Measurements from ENCODE around the gene LEKR1. TPM values are rescaled to one million over a fixed set of nuclear protein-coding genes. Genes with fewer than 3 reads are reported as not detected.

The LEKR1 gene
- total RNA-seq, 1 experiment from 2014 or later: 0.37 TPM

GRCh38 chr3:156978481-156978961 is 152.4 kb downstream of the LEKR1 start:
- no peak for DNase-seq (ENCODE audit: low spot score)

DNA sequence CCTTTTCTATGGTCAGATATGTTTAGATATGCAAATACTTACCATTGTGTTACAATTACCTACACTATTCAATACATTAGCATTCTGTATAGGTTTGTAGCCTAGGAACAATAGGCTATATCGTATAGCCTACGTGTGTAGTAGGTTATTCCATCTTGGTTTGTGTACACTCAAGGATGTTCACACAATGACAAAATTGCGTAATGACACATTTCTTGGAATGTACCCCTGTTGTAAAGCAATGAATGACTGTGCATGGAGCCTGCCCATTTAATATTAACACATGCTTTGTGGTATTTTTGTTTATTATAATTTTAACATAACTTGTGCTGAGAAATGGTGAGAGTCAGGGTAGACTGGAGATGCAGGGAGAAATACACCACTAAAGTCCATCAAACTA is 154.9 kb downstream of the LEKR1 start:
- DNase-seq (ENCODE audit: low spot score): no peak

- DNase-seq (ENCODE audit: low spot score): no peak
Observed at GRCh38 chr3:156983559-156983958, 157.4 kb downstream of the LEKR1 start.

- DNase-seq (ENCODE audit: low spot score): no peak
Observed at GRCh38 chr3:156985711-156986110, 159.6 kb downstream of the LEKR1 start.

GRCh38 chr3:156987946-156988345 is 161.8 kb downstream of the LEKR1 start:
- DNase-seq (ENCODE audit: low spot score): no peak

DNA sequence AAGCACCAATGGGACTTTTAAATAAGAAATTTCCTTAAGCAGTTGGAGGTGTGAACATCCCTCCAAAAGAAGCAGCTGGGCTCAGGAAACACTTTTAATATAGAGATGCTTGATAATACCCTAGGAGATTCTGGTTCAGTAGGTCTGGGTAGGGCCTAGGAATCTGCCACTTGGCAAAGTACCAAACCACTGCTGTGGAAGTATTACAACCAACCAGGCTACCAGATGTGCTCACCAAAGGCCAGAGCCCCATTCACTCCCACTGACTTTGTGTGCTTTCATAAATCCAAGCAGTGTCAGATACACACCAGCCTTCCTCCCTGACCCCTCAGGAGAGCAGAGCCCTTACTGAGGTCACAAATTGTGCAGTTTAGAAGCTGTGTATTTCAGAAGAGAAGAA is 171.2 kb downstream of the LEKR1 start:
- DNase-seq (ENCODE audit: low spot score): peak; percentile 26

DNA sequence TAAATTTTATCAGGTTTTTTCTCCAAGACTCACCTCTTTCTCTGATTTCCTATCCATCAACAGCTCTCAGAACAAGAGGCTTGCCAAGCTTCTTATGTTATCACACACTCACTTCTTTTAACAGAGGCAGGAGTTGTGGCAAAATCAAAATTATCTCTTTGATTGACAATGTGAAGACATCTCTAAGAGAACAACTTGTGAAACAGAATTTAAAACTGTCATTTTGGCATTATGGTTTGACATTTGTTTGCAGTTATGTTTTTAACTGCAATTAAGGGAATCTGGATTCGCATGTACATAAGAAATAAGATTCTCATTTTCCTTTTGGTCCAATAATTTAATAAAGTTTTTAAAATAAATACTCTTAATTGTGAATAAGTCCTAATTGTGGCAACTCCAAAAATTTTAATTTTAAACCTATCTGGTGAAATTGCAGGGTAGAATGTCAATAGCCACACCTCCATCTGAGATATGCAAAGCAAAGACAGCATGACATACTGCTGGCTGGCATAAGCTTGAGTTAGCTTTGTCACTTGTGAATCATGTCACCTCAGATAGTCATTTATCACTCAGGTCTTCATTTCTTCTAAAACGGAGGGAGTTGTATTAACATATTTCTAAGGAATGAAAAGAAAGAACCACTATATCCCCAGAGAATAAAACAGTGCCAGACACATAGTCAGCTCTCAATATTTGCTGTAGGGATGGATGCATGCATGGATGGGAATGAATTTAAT is 175.2 kb downstream of the LEKR1 start:
- no peak for DNase-seq (ENCODE audit: low spot score)

DNA sequence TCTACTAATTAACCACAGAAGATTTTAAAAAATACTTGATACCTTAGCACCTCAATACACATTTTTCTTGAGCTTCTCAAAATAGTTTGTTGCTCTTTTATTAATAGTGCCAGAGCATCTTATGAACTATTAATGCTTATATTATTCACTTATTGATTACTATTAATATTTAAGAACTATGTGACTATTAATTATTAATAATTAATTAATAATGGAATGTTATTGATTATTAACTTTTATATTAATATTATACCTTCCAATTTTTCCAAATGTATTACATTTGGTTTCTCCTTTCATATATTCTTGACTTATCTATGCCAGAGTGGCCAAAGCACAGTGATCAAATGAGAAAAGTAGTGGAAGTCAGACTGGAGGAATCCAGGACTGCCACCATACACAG is 195.5 kb downstream of the LEKR1 start:
- no peak for DNase-seq (ENCODE audit: low spot score)

DNA sequence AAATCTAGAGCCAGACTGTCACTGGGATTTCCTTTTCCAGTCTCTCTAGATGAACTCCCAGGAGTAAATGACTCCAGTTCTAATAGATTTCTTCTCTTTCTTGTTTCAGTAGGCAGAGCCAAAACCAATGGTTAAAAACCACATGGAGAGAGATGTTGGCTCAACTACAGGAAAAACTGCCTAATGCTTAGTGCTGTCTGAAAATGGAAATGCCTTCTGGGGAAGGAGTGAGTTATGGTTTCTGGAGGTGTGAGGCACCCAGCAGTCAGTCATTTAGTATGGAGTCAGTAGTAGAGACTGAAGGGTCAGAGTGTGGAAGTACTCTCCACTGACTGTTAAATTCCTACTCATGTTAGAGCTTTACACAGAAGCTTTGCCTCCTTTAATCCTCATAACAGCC is 197.1 kb downstream of the LEKR1 start:
- DNase-seq (ENCODE audit: low spot score): no peak

GRCh38 chr3:157026091-157026490 is 199.9 kb downstream of the LEKR1 start:
- DNase-seq (ENCODE audit: low spot score): no peak

DNA sequence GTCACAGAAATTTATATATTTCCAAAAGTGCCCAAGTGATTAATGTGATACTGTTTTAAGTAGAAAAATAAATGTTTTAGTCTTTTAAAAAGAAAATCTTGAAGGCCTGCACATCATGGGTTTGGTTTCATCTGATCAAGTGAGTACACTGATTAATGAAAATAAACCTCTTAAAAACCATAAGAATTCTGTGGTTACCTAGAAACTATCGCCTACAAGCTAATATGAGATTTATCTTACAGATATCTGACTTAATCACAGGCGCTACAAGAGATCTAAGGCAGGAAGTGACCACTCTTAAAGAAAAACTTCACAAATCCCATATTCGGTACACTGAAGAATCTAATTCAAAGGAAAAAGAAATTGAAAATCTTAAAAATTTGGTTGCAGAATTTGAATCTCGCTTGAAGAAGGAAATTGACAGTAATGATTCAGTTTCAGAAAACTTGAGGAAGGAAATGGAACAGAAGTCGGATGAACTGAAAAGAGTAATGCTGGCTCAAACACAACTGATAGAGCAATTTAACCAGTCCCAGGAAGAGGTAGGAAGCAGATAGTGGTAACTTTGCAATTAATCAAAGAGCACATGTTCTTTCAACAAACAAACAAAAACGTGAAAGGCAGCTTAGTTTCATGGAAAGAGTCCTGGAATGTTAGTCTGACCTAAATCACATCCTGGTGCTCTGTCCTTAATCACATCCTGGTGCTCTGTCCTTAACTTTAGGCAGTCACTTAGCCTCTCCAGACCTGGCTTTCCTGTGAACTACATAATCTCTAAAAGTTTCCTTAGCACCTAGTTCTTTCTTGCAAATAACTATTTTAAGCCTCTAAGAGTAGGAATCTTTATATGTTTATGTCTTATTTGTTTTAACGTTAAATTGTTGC is 201.9 kb downstream of the LEKR1 start:
- no peak for DNase-seq (ENCODE audit: low spot score)

GRCh38 chr3:157029365-157029790 is 203.2 kb downstream of the LEKR1 start:
- no peak for DNase-seq (ENCODE audit: low spot score)

DNA sequence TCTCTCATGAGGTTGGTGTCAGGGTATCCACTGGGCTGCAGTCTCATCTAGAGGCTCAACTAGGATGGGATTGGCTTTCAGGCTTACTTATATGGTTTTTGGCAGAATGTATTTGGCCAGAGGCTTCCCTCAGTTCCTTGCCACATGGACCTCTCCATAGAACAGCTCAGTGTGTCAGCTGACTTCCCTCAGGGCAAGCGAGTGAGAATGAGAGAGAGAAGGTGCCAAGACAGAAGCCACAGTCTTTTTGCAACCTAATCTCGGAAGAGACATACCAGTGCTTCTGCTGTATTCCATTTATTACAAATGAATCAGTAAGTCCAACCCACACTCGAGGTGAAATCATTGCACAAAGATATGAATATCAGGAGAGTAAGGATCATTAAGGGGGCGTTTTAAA is 204.6 kb downstream of the LEKR1 start:
- DNase-seq (ENCODE audit: low spot score): no peak

DNA sequence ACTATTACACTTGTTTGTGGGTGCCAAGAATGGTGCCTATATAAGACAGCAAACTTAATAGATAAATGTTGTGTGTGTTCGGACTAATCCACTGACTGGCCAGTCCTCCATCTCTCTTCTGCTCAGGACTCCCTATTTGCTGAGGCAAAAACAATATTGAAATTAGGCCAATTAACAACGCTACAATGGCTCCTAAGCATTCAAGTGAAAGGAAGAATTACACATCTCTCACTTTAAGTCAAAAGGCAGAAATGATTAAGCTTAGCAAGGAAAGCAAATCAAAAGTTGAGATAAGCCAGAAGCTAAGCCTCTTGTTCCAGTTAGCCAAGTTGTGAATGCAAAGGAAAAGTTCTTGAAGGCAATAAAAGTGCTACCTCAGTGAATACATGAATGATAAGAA is 206.8 kb downstream of the LEKR1 start:
- DNase-seq (ENCODE audit: low spot score): no peak

GRCh38 chr3:157040456-157040855 is 214.3 kb downstream of the LEKR1 start:
- no peak for DNase-seq (ENCODE audit: low spot score)

DNA sequence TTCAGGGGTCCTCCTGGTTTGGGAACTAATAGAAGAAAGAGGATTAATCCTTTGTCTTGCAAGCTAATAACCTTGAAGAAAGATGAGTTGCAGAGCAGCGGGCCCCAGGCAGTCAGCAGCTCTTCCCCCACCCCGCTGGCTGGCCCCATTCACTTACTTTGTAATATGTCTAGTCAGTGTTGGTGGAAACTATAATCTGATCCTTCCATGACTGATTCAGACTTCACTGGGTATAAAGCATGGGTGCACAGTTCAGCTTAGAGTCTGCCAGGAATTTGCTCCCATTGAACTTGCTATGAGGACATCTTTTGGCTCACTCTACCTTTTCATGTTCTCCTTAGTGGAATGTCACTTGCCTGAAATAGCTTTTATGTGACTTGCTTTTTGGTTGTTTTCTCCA is 216.1 kb downstream of the LEKR1 start:
- no peak for DNase-seq (ENCODE audit: low spot score)

DNA sequence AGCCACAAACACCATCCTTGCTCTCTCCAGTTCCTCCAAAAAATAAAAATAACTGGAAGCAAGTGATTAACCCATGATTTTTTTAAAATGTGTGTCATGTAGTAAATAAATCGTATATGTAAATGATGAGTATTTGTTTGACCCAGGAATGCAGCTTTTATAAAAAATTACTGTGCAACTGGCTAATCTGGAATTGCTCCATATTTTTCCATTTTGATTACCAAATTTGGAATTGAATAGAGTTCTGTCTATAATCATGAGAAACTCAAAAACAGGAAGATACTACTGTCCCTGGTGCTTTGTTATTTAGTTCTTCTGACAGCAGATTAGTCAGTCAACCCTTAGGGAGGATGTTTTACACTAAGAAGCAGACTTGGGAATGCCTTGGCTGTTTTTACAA is 217.6 kb downstream of the LEKR1 start:
- DNase-seq (ENCODE audit: low spot score): no peak

GRCh38 chr3:157045238-157045850 is 219.2 kb downstream of the LEKR1 start:
- DNase-seq (ENCODE audit: low spot score): no peak

DNA sequence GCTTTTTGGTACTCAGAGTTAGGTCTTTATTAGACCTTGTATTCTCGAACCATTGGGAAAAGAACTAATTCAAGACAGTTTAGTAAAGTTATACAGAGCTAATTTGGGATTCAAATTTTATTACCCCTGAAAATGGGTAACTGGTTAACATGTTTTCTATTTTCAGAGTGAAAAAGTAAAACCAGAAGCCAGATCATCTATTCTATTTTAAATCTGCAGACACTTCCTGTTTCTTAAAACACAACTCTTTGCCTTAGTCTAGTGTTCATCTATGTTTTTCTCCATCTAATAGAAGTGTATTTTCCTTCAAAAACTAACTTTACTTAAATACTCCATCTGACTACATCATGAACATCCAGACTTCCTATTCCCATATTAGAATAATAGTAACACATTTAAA is 220.4 kb downstream of the LEKR1 start:
- no peak for DNase-seq (ENCODE audit: low spot score)

DNA sequence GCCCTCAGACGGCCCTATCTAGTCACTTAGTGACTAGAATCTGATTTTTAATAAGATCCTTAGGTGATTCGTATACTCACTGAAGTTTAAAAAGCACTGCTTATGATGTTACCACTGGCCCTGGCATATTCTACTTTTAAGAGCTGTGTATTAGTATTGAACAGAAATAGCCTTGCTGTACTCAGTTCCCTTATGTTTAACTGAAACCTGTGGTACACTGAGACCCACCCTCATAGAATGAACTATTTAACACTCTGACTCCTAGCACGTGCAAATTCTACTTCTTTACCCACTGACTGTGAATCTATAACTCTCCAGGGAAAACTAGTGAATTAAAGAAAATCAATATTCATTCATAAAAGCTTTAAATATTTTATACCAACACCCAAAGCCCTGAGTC is 224.9 kb downstream of the LEKR1 start:
- DNase-seq (ENCODE audit: low spot score): no peak

- DNase-seq (ENCODE audit: low spot score): no peak
Observed at GRCh38 chr3:157051591-157051990, 225.4 kb downstream of the LEKR1 start.

GRCh38 chr3:157056035-157056434 is 229.9 kb downstream of the LEKR1 start:
- DNase-seq (ENCODE audit: low spot score): no peak
